Measurements from ENCODE around the gene CCNJL.

Gene CCNJL

GRCh38 chr5:160229190-160229742 is 83.1 kb downstream of the CCNJL start, which contains the start of gene FABP6:
Gene FABP6, plus strand, starts transcription at chr5:160229506. Its CDS starts 52 bp downstream, at chr5:160229558.
- DNase-seq (ENCODE audit: low read depth, low spot score), result no peak

GRCh38 chr5:160227012-160227411 is 85.4 kb downstream of the CCNJL start:
- no peak for DNase-seq (ENCODE audit: low read depth, low spot score)

- DNase-seq (ENCODE audit: low read depth, low spot score), result no peak
These were observed 91.3 kb downstream of the CCNJL start for GRCh38 chr5:160221082-160221481.

- no peak for DNase-seq (ENCODE audit: low read depth, low spot score)
These were observed 93.0 kb downstream of the CCNJL start for GRCh38 chr5:160219356-160219755.

DNA sequence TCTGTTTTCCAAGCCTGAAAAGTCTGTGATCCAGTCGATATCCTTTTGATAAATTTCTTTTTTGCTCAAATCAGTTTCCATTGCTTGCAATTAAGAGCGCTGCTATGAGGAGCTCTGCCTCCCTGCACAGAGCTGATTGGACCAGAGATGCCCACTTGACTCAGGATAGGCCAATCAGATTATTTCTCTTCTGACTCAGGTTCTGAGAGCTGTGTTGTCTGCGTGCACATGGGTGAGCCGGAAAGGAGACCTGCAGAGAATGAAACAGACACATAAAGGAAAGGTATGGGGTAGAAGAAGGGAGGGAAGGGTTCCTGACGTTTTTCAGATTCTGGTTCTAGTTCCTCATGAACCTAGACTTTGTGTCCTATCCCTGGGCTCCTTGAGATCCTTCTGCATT is 98.8 kb downstream of the CCNJL start:
- no peak for DNase-seq (ENCODE audit: low read depth, low spot score)

- no peak for DNase-seq (ENCODE audit: low read depth, low spot score)
These were observed 101.0 kb downstream of the CCNJL start for GRCh38 chr5:160211352-160211751.

DNA sequence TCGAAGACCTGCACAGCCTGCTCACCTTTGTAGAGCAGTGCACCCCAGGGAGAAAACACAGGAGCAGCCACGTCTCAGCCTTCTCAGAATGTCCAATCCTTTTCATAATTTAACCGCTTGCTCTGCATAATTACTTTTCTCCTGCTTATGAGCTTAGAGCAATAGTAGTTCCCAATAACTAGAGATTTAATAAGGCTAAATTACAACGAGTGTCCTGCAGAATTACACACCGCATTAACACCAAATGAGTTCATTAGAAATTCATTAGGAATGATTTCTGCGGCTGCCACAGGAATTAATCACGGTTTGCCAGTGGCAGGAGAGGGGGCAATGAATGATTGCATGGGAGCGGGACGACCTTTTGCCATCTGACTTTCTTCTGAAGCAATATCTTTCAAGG is 101.8 kb downstream of the CCNJL start:
- DNase-seq (ENCODE audit: low read depth, low spot score), result no peak

DNA sequence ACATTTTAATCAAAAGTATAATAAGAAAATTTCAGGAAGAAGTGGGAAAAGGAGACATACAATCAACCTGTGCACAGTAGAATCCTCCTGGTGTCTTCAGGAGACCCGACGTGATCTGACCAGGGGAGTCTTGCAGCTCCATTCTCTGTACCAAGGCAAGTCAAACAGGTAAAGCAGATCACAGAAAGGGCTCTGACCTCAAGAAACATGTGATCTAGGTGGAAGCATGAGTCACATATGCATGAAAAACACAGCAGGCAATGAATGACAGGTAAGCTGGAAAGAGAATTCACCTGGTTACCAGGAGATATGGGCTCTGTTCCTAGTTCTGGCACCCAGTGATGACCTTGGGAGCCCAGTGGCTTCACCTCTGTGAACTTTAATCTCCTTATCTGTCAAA is 102.4 kb downstream of the CCNJL start:
- DNase-seq (ENCODE audit: low read depth, low spot score), result no peak

- DNase-seq (ENCODE audit: low read depth, low spot score), result no peak
These were observed 105.3 kb downstream of the CCNJL start for GRCh38 chr5:160207061-160207460.
